Choroid plexus epithelial cell (primary cell): ENCODE results near the gene CALML3.

Experiments used
- DNase-seq: peaks from one replicate; pipeline ENCODE4 v3.0.0-alpha.2; 2010; ENCODE audit warnings: low read depth
- H3K4me3 ChIP-seq: 2 replicates; pipeline ENCODE4 v1.5.1; 2011; ENCODE audit warnings: low read depth, mild to moderate bottlenecking, control low read depth, low read length, moderate library complexity
- TF ChIP-seq, protein P1 (sequence below): conservative IDR thresholded peaks from 2 replicates; pipeline ENCODE4 v1.5.1; 2011; ENCODE audit warnings: low read depth, mild to moderate bottlenecking, control low read depth, inconsistent platforms, low read length, moderate library complexity

The CALML3 gene

GRCh38 chr10:5533098-5533731, 8.5 kb downstream of the CALML3 start:
- TF ChIP-seq, protein P1, sequence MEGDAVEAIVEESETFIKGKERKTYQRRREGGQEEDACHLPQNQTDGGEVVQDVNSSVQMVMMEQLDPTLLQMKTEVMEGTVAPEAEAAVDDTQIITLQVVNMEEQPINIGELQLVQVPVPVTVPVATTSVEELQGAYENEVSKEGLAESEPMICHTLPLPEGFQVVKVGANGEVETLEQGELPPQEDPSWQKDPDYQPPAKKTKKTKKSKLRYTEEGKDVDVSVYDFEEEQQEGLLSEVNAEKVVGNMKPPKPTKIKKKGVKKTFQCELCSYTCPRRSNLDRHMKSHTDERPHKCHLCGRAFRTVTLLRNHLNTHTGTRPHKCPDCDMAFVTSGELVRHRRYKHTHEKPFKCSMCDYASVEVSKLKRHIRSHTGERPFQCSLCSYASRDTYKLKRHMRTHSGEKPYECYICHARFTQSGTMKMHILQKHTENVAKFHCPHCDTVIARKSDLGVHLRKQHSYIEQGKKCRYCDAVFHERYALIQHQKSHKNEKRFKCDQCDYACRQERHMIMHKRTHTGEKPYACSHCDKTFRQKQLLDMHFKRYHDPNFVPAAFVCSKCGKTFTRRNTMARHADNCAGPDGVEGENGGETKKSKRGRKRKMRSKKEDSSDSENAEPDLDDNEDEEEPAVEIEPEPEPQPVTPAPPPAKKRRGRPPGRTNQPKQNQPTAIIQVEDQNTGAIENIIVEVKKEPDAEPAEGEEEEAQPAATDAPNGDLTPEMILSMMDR: no peak
- DNase-seq: no peak
- no peak overlapping the region for H3K4me3 ChIP-seq

- DNase-seq: no peak
- TF ChIP-seq, protein P1: no peak
- no peak overlapping the region for H3K4me3 ChIP-seq
Observed at GRCh38 chr10:5534051-5534821, 9.5 kb downstream of the CALML3 start.

DNA sequence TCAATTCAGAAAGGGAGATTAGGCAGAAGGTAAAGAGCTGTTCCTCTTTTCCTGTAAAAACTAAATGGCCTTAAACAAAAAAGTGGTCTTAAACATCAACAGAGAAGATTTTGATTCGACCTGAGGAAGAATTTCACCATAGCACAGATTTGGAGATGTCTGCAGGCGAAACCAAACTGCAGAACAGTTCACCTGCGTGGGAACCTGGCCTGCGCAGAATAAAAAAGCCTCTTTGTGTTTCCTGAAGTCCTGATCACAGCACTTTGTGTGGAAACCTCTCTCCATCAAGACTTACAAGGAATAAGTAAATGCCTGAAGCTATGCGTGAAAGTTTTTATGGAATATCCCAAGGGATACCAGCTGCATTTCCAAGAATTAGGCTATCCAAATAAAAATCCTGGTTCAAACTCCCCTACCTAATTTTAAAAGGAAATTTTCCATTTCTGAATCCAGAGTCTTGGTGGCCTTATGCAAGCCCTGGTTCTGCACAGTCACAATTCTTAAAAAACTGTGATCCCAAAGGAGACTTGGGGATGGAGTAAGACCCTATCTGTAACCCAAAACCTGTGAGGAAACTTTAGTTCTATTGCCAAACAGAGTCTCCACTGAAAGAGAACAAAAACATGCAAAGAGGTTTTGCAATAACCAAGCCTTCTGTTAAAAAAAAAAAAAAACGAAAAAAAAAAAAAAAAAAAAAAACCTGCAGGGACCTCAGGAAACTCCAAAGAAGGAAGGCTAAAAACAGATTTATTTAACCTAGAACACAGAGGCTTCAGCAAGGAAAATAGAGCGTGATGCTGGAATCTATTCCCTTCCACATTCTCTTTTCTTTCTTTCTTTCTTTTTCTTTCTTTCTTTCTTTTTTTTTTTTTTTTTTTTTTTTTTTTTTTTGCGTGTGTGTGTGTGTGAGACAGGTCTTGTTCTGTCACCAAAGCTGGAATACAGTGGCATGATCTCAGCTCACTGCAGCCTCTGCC, 10.4 kb downstream of the CALML3 start:
- DNase-seq: peak; percentile 92
- TF ChIP-seq, protein P1: no peak
- H3K4me3 ChIP-seq: no peak overlapping the region

DNA sequence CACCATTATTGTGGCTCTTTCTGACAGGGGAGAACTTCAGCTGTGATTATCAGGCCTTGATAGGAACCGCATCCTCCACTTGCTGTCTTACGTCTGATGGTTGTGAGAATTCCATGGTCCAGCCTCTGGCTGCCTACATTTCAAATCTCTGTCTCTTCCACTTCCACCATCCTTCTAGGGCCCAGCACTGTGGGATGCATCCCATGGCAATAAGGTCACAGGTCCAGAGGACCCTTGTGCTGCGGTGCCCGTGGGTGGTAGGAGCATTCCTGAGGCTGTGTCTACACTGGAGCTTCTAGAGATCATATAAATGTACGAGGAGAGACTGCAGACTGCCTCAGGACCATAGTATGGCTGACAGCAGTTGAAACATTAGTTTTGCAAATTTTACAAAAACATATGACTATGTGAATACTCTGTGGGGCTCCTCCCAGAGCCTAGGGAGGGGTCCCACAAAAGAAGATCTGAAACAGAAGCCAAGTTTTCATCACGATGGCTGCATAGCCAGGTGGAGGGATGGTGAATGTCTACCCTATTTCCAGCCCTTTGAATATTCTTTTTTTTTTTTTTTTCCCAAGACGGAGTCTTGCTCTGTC, 11.8 kb downstream of the CALML3 start:
- DNase-seq: no peak
- TF ChIP-seq, protein P1: no peak
- H3K4me3 ChIP-seq: no peak overlapping the region

DNA sequence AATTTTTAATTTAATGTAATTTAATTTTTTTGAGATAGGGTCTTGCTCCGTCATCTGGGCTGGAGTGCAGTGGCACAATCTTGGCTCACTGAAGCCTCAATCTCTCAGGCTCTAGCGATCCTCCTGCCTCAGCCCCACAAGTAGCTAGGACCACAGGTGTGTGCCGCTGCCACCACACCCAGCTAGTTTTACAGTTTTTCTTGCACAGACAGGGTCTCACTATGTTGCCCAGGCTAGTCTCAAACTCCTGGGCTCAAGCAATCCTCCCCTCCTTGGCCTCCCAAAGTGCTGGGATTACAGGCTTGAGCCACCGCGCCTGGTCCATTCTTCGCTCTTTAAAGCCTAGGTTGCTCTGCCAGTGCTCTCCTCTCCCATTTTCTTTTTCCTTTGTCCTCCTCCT, 12.9 kb downstream of the CALML3 start:
- DNase-seq: no peak

DNA sequence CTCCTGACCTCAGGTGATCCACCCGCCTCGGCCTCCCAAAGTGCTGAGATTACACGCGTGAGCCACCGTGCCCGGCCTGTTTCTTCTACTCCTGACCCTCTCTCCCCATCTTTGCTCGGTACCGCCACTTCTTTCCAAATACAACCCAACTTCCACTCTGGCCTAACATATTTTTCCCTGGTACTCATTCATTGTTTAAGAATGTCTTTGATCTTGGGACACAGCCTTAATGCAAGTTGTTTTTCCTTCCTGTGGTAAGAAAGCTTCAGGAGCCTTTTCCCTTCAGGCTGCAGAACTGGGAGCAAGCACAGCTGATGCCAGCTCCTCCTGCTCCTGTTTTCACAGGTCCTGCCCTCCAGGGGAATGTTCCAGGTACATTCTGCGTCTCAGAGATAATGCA, 13.7 kb downstream of the CALML3 start:
- H3K4me3 ChIP-seq: no peak overlapping the region
- DNase-seq: peak; percentile 64
- TF ChIP-seq, protein P1: no peak

More for the DNA sequence above, 12.9 kb downstream of the CALML3 start:
- TF ChIP-seq, protein P1: no peak
- no peak overlapping the region for H3K4me3 ChIP-seq
